SK-N-SH (cell line): ENCODE measurements around the gene TGFBR3L. TPM values are rescaled to one million over a fixed set of nuclear protein-coding genes. Genes with fewer than 3 reads are reported as not detected.

Experiments used
- CTCF ChIA-PET: fragments of 300-600, 350-600 bp; formaldehyde crosslinking; extraction: SDS; loops from one replicate; lab custom pipeline; 2021; lab: Yijun Ruan, JAX
- POLR2A ChIA-PET: fragments of 350-600 bp; sonication (Branson Sonifier 250); formaldehyde crosslinking; extraction: SDS; loops from one replicate; lab custom pipeline; 2020; ENCODE audit warnings: antibody characterized with exemption, inconsistent platforms; lab: Yijun Ruan, JAX
- DNase-seq: peaks from one replicate; pipeline ENCODE4 v3.0.0; 2012
- H2AFZ ChIP-seq: fragments of 200-600 bp; sonication (generic); 2 replicates; pipeline ENCODE4 v1.8.1; 2016; ENCODE audit warnings: antibody characterized with exemption, mild to moderate bottlenecking, low read depth
- H3F3A ChIP-seq: fragments of 200-600 bp; sonication (generic); replicated peaks from 2 replicates; pipeline ENCODE3; 2016; ENCODE audit warnings: antibody characterized with exemption, mild to moderate bottlenecking; ENCODE audit not compliant: insufficient read depth
- H3K27ac ChIP-seq, 2 experiments: fragments of 200-500 bp in 1 of 2; fragments of 200-600 bp in 1 of 2; sonication (Bioruptor generic) in 1 of 2; sonication (generic), shearing (Covaris generic) in 1 of 2; 2 replicates each; pipeline versions ENCODE4 v1.5.1 to v1.6.1; 2014 to 2016; ENCODE audit warnings: low read depth in 2 of 2, inconsistent platforms in 1 of 2, low read length in 1 of 2, mild to moderate bottlenecking in 1 of 2, mixed read lengths in 1 of 2
- H3K27me3 ChIP-seq: fragments of 200-600 bp; sonication (generic), shearing (Covaris generic); 2 replicates; pipeline ENCODE4 v1.6.1; 2016; ENCODE audit warnings: mixed run types; ENCODE audit not compliant: insufficient read depth
- H3K36me3 ChIP-seq, 2 experiments: fragments of 200-500 bp in 1 of 2; fragments of 200-600 bp in 1 of 2; sonication (Bioruptor generic) in 1 of 2; sonication (generic) in 1 of 2; replicated peaks in 1 of 2; 2 replicates each; pipeline versions ENCODE3 to v1.5.1; 2014 to 2016; ENCODE audit warnings: low read length in 1 of 2, mild to moderate bottlenecking in 1 of 2; ENCODE audit not compliant: insufficient read depth in 2 of 2, control insufficient read depth in 1 of 2
- H3K4me1 ChIP-seq, 2 experiments: fragments of 200-500 bp in 1 of 2; fragments of 200-600 bp in 1 of 2; sonication (Bioruptor generic) in 1 of 2; sonication (generic), shearing (Covaris generic) in 1 of 2; 2 replicates each; pipeline versions ENCODE4 v1.5.1 to v1.6.1; 2014 to 2016; ENCODE audit warnings: low read depth in 1 of 2, low read length in 1 of 2, mixed run types in 1 of 2; ENCODE audit not compliant: insufficient read depth in 2 of 2, control insufficient read depth in 1 of 2
- H3K4me2 ChIP-seq: fragments of 200-600 bp; sonication (generic), shearing (Covaris generic); 2 replicates; pipeline ENCODE4 v1.6.1; 2017; ENCODE audit warnings: mixed run types
- H3K4me3 ChIP-seq, 2 experiments: fragments of 200-500 bp in 1 of 2; fragments of 200-600 bp in 1 of 2; sonication (Bioruptor generic) in 1 of 2; sonication (generic), shearing (Covaris generic) in 1 of 2; 2 replicates each; pipeline versions ENCODE4 v1.5.1 to v1.8.1; 2014 to 2016; ENCODE audit warnings: low read depth in 2 of 2, inconsistent platforms in 1 of 2, low read length in 1 of 2, mild to moderate bottlenecking in 1 of 2, mixed read lengths in 1 of 2, moderate library complexity in 1 of 2
- H3K79me2 ChIP-seq: fragments of 200-600 bp; sonication (generic); 2 replicates; pipeline ENCODE4 v1.8.1; 2017; ENCODE audit warnings: mild to moderate bottlenecking; ENCODE audit not compliant: insufficient read depth
- H3K9ac ChIP-seq: fragments of 200-600 bp; sonication (generic); 2 replicates; pipeline ENCODE4 v1.6.1; 2017; ENCODE audit warnings: mixed run types
- H3K9me2 ChIP-seq: fragments of 200-600 bp; sonication (generic); 2 replicates; pipeline ENCODE4 v1.6.1; 2017; ENCODE audit warnings: mixed run types
- H3K9me3 ChIP-seq: fragments of 200-600 bp; sonication (generic); 2 replicates; pipeline ENCODE4 v1.6.1; 2017; ENCODE audit warnings: mixed run types, mild to moderate bottlenecking, moderate library complexity
- H4K20me1 ChIP-seq: fragments of 200-600 bp; sonication (generic); 2 replicates; pipeline ENCODE4 v1.6.1; 2017; ENCODE audit warnings: mild to moderate bottlenecking, mixed run types; ENCODE audit not compliant: insufficient read depth
- CTCF ChIP-seq: fragments of 200-600 bp; sonication (generic); IDR thresholded peaks from 2 replicates; pipeline ENCODE4 v1.6.1; 2017; ENCODE audit warnings: antibody characterized with exemption, mild to moderate bottlenecking, moderate library complexity
- FOXJ3 ChIP-seq: sonication (generic); formaldehyde crosslinking; IDR thresholded peaks from 2 replicates; pipeline ENCODE4 v1.5.1; 2020; ENCODE audit warnings: mild to moderate bottlenecking, missing genetic modification reagents
- FOXM1 ChIP-seq: IDR thresholded peaks from 2 replicates; pipeline ENCODE4 v1.4.0; 2012; ENCODE audit warnings: low read depth, mild to moderate bottlenecking
- JUND ChIP-seq: IDR thresholded peaks from 2 replicates; pipeline ENCODE4 v1.4.0; 2012
- MEF2A ChIP-seq: IDR thresholded peaks from 2 replicates; pipeline ENCODE4 v1.4.0; 2012; ENCODE audit warnings: low read depth, borderline replicate concordance
- RAD21 ChIP-seq: IDR thresholded peaks from 2 replicates; pipeline ENCODE4 v1.6.1; 2012; ENCODE audit warnings: mild to moderate bottlenecking, low read length
- TAF1 ChIP-seq: IDR thresholded peaks from 2 replicates; pipeline ENCODE4 v1.6.1; 2012; ENCODE audit warnings: low read depth, mild to moderate bottlenecking, low read length, moderate library complexity, borderline replicate concordance
- TEAD4 ChIP-seq: IDR thresholded peaks from 2 replicates; pipeline ENCODE4 v1.4.0; 2012; ENCODE audit warnings: mild to moderate bottlenecking, borderline replicate concordance; ENCODE audit not compliant: insufficient read depth
- USF2 ChIP-seq: fragments of 150-350 bp; IDR thresholded peaks from 2 replicates; pipeline ENCODE4 v1.6.1; 2017; ENCODE audit warnings: antibody characterized with exemption, low read length, low read depth, borderline replicate concordance
- WGBS: methylation state at CpG from one replicate; pipeline ENCODE4 v1.1.6; 2017; ENCODE audit warnings: low lambda C conversion rate; 5-methylcytosine and 5-hydroxymethylcytosine counted together
- polyA plus RNA-seq, 3 experiments: library from polyadenylated mRNA; depleted of rRNA; stranded (reverse); fragments of >200 nt; gene quantifications; 2 replicates each; pipeline ENCODE4 v1.2.3, GENCODE V29; 2012

TGFBR3L gene
- polyA plus RNA-seq, 1 of the 3 experiments (the other 2 are of a cell fraction): 0.87 TPM

- no peak for TF ChIP-seq USF2
Observed at GRCh38 chr19:7916103-7916954, 1.7 kb downstream of the TGFBR3L start (continued).

GRCh38 chr19:7916955-7917266 lies 2.3 kb downstream of the TGFBR3L start:
- peaks cover 10% of the 10 kb centered on the region for H3F3A ChIP-seq
- WGBS: 17% methylated on average over 1 of the region's 12 CpGs
- no peaks in the 10 kb centered on the region for H3K9me2 ChIP-seq
- peaks cover 0 to 17% of the 10 kb centered on the region in 2 experiments for H3K36me3 ChIP-seq
- peaks cover 10% of the 10 kb centered on the region; the same call in 1 of the 2 replicates for H3K79me2 ChIP-seq
- H3K27ac ChIP-seq: no peak overlapping the region
- POLR2A ChIA-PET: interaction anchor here (0.7 to 2.2 kb wide), 5 partner anchors 9 to 55 kb away, joined by 3 to 6 read pairs (median 4); partner anchors contain the start of genes MAP2K7 and PRR36
- H3K4me3 ChIP-seq: peak overlapping the region; percentile 37 to 43; a peak in 3 of 4 replicates
- no peak for TF ChIP-seq JUND
- TF ChIP-seq TAF1: no peak
- no peak for TF ChIP-seq MEF2A
- no peak for TF ChIP-seq FOXM1
- H3K4me1 ChIP-seq: peaks cover 8 to 24% of the 10 kb centered on the region in 2 experiments; a peak in 2 of 4 replicates
- H2AFZ ChIP-seq: no peak overlapping the region
- H3K27me3 ChIP-seq: peaks cover 7% of the 10 kb centered on the region; the same call in 1 of the 2 replicates
- 0 out of 2 replicates have a peak overlapping the region, but pooled peaks have one; percentile 57 for H3K4me2 ChIP-seq
- CTCF ChIA-PET: interaction anchor here (1.4 to 5.0 kb wide), 5 partner anchors 13 to 85 kb away, joined by 5 to 36 read pairs (median 26); partner anchors contain the start of genes MAP2K7 and TIMM44
- no peak for DNase-seq
- H3K9ac ChIP-seq: no peak overlapping the region
- H4K20me1 ChIP-seq: peaks cover 6% of the 10 kb centered on the region
- no peaks in the 10 kb centered on the region for H3K9me3 ChIP-seq

GRCh38 chr19:7917267-7918061 lies 2.8 kb downstream of the TGFBR3L start:
- peak overlapping the region in 1 of 2 experiments; percentile 43; a peak in 2 of 4 replicates for H3K4me3 ChIP-seq
- H3K27ac ChIP-seq: no peak overlapping the region
- H3K4me1 ChIP-seq: peaks cover 10 to 29% of the 10 kb centered on the region in 2 experiments; a peak in 2 of 4 replicates
- H3F3A ChIP-seq: peaks cover 10% of the 10 kb centered on the region
- H3K4me2 ChIP-seq: 0 out of 2 replicates have a peak overlapping the region, but pooled peaks have one; percentile 57
- peaks cover 0 to 18% of the 10 kb centered on the region in 2 experiments for H3K36me3 ChIP-seq
- H3K9me3 ChIP-seq: no peaks in the 10 kb centered on the region
- no peak overlapping the region for H2AFZ ChIP-seq
- peaks cover 12% of the 10 kb centered on the region for H4K20me1 ChIP-seq
- ChIA-PET POLR2A (interaction anchor here (1.0 to 2.2 kb wide), 6 partner anchors 10 to 55 kb away, joined by 3 to 6 read pairs (median 4); partner anchors contain the start of genes MAP2K7 and TIMM44), CTCF (interaction anchor here (0.7 to 5.0 kb wide), 10 partner anchors 9 to 84 kb away, joined by 3 to 36 read pairs (median 8); partner anchors contain the start of genes CTXN1, MAP2K7 and TIMM44)
- H3K79me2 ChIP-seq: peaks cover 15% of the 10 kb centered on the region; the same call in 1 of the 2 replicates
- H3K27me3 ChIP-seq: peaks cover 7% of the 10 kb centered on the region; the same call in 1 of the 2 replicates
- no peaks in the 10 kb centered on the region for H3K9me2 ChIP-seq
- WGBS: 19% methylated on average over 16 of the region's 71 CpGs
- H3K9ac ChIP-seq: no peak overlapping the region
- peak; percentile 83 for DNase-seq
- TF ChIP-seq FOXJ3 (CRISPR knock-in tag) (no peak), CTCF (peak; percentile 52), RAD21 (peak; percentile 32), TEAD4 (no peak)
